Spleen (tissue), 7 donors: ENCODE data around the gene ATG10.

Experiments
- POLR2A ChIP-seq, 3 donors: fragments of 450-650 bp; IDR thresholded peaks; one replicate each; pipeline ENCODE4 v1.5.1; 2017; ENCODE audit warnings: antibody characterized with exemption in 3 of 3, mild to moderate bottlenecking in 1 of 3
- TF ChIP-seq, protein P1 (sequence below), 11 experiments: fragments of 200-600 bp in 7 of 11; fragments of 450-650 bp in 4 of 11; sonication (generic) in 4 of 11; IDR thresholded peaks in 8 of 11; conservative IDR thresholded peaks in 3 of 11; 1 replicate in 7 of 11; 2 replicates in 4 of 11; pipeline versions ENCODE4 v1.4.0 to v1.8.0; 2016 to 2021; ENCODE audit warnings: antibody characterized with exemption in 11 of 11, inconsistent platforms in 4 of 11, mild to moderate bottlenecking in 1 of 11
- donor health status: DM: no; HTN: no; CAD: no; lungs with moderate emphysema.
- donor health status: DM: no; HTN: no; CAD: no.
- donor health status: DM: no; HTN: no; CAD: no.

DNA sequence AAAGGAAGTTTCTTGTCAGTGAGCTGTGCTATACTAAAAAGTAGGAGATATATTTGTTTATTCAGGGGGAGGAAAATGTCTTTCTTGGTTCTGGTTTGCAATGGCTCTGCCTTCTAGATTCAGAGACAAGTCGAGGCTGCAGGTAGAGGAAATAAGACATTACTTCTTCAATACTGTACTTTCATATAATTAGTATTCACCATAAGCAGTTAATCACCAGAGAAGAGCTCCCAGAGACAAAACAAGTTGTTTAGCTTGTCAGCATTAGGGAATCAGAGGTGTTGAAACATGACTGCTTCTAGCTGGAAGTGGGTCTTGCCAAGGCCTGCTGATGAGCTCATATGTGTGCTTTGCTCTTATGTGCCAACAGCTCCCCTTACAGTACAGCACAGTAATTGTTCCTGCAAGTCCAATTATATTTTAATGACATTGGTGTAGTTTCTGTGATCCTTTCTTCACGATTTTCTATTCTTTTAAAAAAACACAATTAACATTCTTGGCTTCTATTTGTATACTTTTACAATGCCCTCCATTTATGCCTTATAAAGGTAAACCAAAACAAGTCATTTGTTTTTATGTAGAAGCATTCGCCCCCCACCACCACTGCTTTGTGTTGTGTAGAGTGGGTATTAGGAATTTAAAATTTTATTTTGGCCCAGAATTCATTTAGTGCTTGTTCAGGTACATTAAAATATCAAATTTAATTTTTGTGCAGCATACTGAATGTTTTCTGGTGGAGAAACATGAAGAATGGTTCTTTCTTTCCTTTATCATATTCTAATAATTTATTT lies 194.1 kb downstream of the ATG10 start:
- TF ChIP-seq, protein P1, sequence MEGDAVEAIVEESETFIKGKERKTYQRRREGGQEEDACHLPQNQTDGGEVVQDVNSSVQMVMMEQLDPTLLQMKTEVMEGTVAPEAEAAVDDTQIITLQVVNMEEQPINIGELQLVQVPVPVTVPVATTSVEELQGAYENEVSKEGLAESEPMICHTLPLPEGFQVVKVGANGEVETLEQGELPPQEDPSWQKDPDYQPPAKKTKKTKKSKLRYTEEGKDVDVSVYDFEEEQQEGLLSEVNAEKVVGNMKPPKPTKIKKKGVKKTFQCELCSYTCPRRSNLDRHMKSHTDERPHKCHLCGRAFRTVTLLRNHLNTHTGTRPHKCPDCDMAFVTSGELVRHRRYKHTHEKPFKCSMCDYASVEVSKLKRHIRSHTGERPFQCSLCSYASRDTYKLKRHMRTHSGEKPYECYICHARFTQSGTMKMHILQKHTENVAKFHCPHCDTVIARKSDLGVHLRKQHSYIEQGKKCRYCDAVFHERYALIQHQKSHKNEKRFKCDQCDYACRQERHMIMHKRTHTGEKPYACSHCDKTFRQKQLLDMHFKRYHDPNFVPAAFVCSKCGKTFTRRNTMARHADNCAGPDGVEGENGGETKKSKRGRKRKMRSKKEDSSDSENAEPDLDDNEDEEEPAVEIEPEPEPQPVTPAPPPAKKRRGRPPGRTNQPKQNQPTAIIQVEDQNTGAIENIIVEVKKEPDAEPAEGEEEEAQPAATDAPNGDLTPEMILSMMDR (IDR thresholded peaks at IDR 0.05 in 8 of 11, conservative IDR thresholded peaks at IDR 0.05 in 3 of 11): peak in 10 of 11 experiments; percentile 29 to 76 (median 50)
- TF ChIP-seq POLR2A (IDR thresholded peaks at IDR 0.05): no peak
